ENCODE measurements around the gene AFF2. TPM values are rescaled to one million over a fixed set of nuclear protein-coding genes. Genes with fewer than 3 reads are reported as not detected.

Gene AFF2
- total RNA-seq, 1 experiment from 2014 or later = 0.16 TPM

GRCh38 chrX:148555571-148556243 lies 55.3 kb downstream of the AFF2 start:
- Mint-ChIP-seq H3K9me3 (ENCODE audit: unreplicated experiment) (no peaks in the 10 kb centered on the region), H3K27ac (ENCODE audit: unreplicated experiment) (no peak overlapping the region), H3K4me3 (ENCODE audit: unreplicated experiment) (no peak overlapping the region), H3K27me3 (ENCODE audit: insufficient read depth, unreplicated experiment) (no peaks in the 10 kb centered on the region), H3K36me3 (ENCODE audit: insufficient read depth, unreplicated experiment) (no peaks in the 10 kb centered on the region), H3K4me1 (ENCODE audit: low read depth, unreplicated experiment) (no peaks in the 10 kb centered on the region)
- Histone ChIP-seq H3K36me3 (ENCODE audit: control insufficient read depth, insufficient read depth, low read length) (no peaks in the 10 kb centered on the region), H3K4me1 (no peaks in the 10 kb centered on the region), H3K9me3 (no peaks in the 10 kb centered on the region), H3K4me3 (ENCODE audit: low read depth, low read length) (no peak overlapping the region), H3K27me3 (replicated peaks; ENCODE audit: control insufficient read depth, insufficient read depth, low read length) (no peaks in the 10 kb centered on the region)
- TF ChIP-seq CTCF (IDR thresholded peaks at IDR 0.05; ENCODE audit: insufficient read depth in 1 of 2, low read depth in 1 of 2, low read length in 1 of 2, severe bottlenecking in 1 of 2, unreplicated experiment in 1 of 2) = no peak
- intact Hi-C loops (cut with micrococcal nuclease; ENCODE audit: unreplicated experiment) = no loop called here
- CTCF ChIA-PET = no interaction called here
- no peak for DNase-seq
- POLR2A ChIA-PET = no interaction called here
- no TSS peak for BruUV-seq (replicated peaks)

GRCh38 chrX:148556498-148556897 lies 56.1 kb downstream of the AFF2 start:
- no peak overlapping the region for H3K4me3 Mint-ChIP-seq (ENCODE audit: unreplicated experiment)
- no TSS peak for BruUV-seq (replicated peaks)
- H3K4me3 ChIP-seq (ENCODE audit: low read depth, low read length) = no peak overlapping the region
- H3K9me3 ChIP-seq = no peaks in the 10 kb centered on the region
- CTCF ChIA-PET = interaction anchor here (0.6 kb wide), 1 partner anchor 26 kb away, joined by 3 read pairs; no protein-coding TSS in a partner anchor
- intact Hi-C loops (cut with micrococcal nuclease; ENCODE audit: unreplicated experiment) = no loop called here
- H3K27me3 Mint-ChIP-seq (ENCODE audit: insufficient read depth, unreplicated experiment) = no peaks in the 10 kb centered on the region
- no peaks in the 10 kb centered on the region for H3K36me3 ChIP-seq (ENCODE audit: control insufficient read depth, insufficient read depth, low read length)
- H3K27ac Mint-ChIP-seq (ENCODE audit: unreplicated experiment) = no peak overlapping the region
- no peaks in the 10 kb centered on the region for H3K4me1 Mint-ChIP-seq (ENCODE audit: low read depth, unreplicated experiment)
- no peak for TF ChIP-seq CTCF (IDR thresholded peaks at IDR 0.05; ENCODE audit: insufficient read depth in 1 of 2, low read depth in 1 of 2, low read length in 1 of 2, severe bottlenecking in 1 of 2, unreplicated experiment in 1 of 2)
- no peak for DNase-seq
- no peaks in the 10 kb centered on the region for H3K9me3 Mint-ChIP-seq (ENCODE audit: unreplicated experiment)
- H3K27me3 ChIP-seq (replicated peaks; ENCODE audit: control insufficient read depth, insufficient read depth, low read length) = no peaks in the 10 kb centered on the region
- H3K36me3 Mint-ChIP-seq (ENCODE audit: insufficient read depth, unreplicated experiment) = no peaks in the 10 kb centered on the region
- no peaks in the 10 kb centered on the region for H3K4me1 ChIP-seq
- POLR2A ChIA-PET = no interaction called here

GRCh38 chrX:148562846-148563245 lies 62.4 kb downstream of the AFF2 start:
- Mint-ChIP-seq H3K36me3 (ENCODE audit: insufficient read depth, unreplicated experiment) (peaks cover 6% of the 10 kb centered on the region), H3K4me3 (ENCODE audit: unreplicated experiment) (no peak overlapping the region), H3K9me3 (ENCODE audit: unreplicated experiment) (no peaks in the 10 kb centered on the region), H3K4me1 (ENCODE audit: low read depth, unreplicated experiment) (no peaks in the 10 kb centered on the region), H3K27ac (ENCODE audit: unreplicated experiment) (no peak overlapping the region), H3K27me3 (ENCODE audit: insufficient read depth, unreplicated experiment) (no peaks in the 10 kb centered on the region)
- H3K27me3 ChIP-seq (replicated peaks; ENCODE audit: control insufficient read depth, insufficient read depth, low read length) = no peaks in the 10 kb centered on the region
- no peaks in the 10 kb centered on the region for H3K4me1 ChIP-seq
- POLR2A ChIA-PET = no interaction called here
- H3K9me3 ChIP-seq = no peaks in the 10 kb centered on the region
- BruUV-seq (replicated peaks) = no TSS peak
- DNase-seq = no peak
- no peak overlapping the region for H3K4me3 ChIP-seq (ENCODE audit: low read depth, low read length)
- CTCF ChIA-PET = no interaction called here
- H3K36me3 ChIP-seq (ENCODE audit: control insufficient read depth, insufficient read depth, low read length) = no peaks in the 10 kb centered on the region
- intact Hi-C loops (cut with micrococcal nuclease; ENCODE audit: unreplicated experiment) = no loop called here
- no peak for TF ChIP-seq CTCF (IDR thresholded peaks at IDR 0.05; ENCODE audit: insufficient read depth in 1 of 2, low read depth in 1 of 2, low read length in 1 of 2, severe bottlenecking in 1 of 2, unreplicated experiment in 1 of 2)
